KMS-11 (cell line): Measurements from ENCODE around the gene REEP1.

ENCODE experiments used
- H2AFZ ChIP-seq: fragments of 200-600 bp; sonication (generic); 2 replicates; pipeline ENCODE4 v1.6.1; 2016; ENCODE audit warnings: antibody characterized with exemption, mixed run types, low read depth
- H3K27ac ChIP-seq: fragments of 200-600 bp; sonication (generic); 2 replicates; pipeline ENCODE4 v1.6.1; 2016; ENCODE audit warnings: mild to moderate bottlenecking, mixed run types
- H3K27me3 ChIP-seq: fragments of 200-600 bp; sonication (generic); 2 replicates; pipeline ENCODE4 v1.6.1; 2017; ENCODE audit warnings: mild to moderate bottlenecking, low read depth, mixed run types, moderate library complexity; ENCODE audit not compliant: insufficient read depth
- H3K36me3 ChIP-seq: fragments of 200-600 bp; sonication (generic); 2 replicates; pipeline ENCODE4 v1.6.1; 2017; ENCODE audit warnings: mild to moderate bottlenecking, mixed run types; ENCODE audit not compliant: insufficient read depth
- H3K4me1 ChIP-seq: fragments of 200-600 bp; sonication (generic); 2 replicates; pipeline ENCODE4 v1.6.1; 2016; ENCODE audit warnings: mild to moderate bottlenecking, low read depth, mixed run types; ENCODE audit not compliant: poor library complexity, severe bottlenecking
- H3K4me2 ChIP-seq: fragments of 200-600 bp; sonication (generic); 2 replicates; pipeline ENCODE4 v1.7.0; 2016; ENCODE audit warnings: mild to moderate bottlenecking, mixed run types
- H3K4me3 ChIP-seq: fragments of 200-600 bp; sonication (generic); IDR thresholded peaks from 2 replicates; pipeline ENCODE4 v1.6.1; 2017; ENCODE audit warnings: low read depth, low read length, mixed read lengths; ENCODE audit not compliant: insufficient read depth
- H3K79me2 ChIP-seq: fragments of 200-600 bp; sonication (generic); 2 replicates; pipeline ENCODE4 v1.6.1; 2016; ENCODE audit warnings: low read depth, mixed run types; ENCODE audit not compliant: insufficient read depth
- H3K9ac ChIP-seq: fragments of 200-600 bp; sonication (generic); 2 replicates; pipeline ENCODE4 v1.6.1; 2016; ENCODE audit warnings: mild to moderate bottlenecking, mixed run types
- H4K20me1 ChIP-seq: fragments of 200-600 bp; sonication (generic); 2 replicates; pipeline ENCODE4 v1.6.1; 2016; ENCODE audit warnings: mild to moderate bottlenecking, mixed run types; ENCODE audit not compliant: insufficient read depth
- TF ChIP-seq, protein P1 (sequence below): fragments of 200-600 bp; sonication (generic); conservative IDR thresholded peaks from 2 replicates; pipeline ENCODE4 v1.6.1; 2017; ENCODE audit warnings: low read depth, mild to moderate bottlenecking, antibody characterized with exemption, low read length, moderate library complexity, mixed read lengths

The REEP1 gene

DNA sequence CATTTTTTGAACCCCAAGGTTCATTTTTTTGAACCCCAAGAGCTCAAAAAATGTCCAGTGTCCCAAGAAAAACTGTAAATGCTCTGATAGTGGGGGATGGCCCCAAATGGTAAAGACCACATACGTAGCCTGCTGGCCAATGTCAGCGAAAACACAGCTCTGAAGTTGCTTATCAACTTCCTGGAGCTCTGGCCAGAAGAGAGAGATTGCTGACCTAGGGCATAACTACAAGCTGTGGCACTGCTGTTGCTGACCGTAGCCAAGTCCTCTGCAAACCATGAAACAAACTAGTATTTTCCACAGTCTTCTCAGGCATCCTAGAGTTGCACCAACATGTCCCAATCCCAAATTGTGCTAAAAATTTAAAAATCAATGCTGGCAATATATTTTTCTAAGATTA, 50.9 kb downstream of the REEP1 start:
- no peaks in the 10 kb centered on the region for H3K27me3 ChIP-seq
- TF ChIP-seq, protein P1, sequence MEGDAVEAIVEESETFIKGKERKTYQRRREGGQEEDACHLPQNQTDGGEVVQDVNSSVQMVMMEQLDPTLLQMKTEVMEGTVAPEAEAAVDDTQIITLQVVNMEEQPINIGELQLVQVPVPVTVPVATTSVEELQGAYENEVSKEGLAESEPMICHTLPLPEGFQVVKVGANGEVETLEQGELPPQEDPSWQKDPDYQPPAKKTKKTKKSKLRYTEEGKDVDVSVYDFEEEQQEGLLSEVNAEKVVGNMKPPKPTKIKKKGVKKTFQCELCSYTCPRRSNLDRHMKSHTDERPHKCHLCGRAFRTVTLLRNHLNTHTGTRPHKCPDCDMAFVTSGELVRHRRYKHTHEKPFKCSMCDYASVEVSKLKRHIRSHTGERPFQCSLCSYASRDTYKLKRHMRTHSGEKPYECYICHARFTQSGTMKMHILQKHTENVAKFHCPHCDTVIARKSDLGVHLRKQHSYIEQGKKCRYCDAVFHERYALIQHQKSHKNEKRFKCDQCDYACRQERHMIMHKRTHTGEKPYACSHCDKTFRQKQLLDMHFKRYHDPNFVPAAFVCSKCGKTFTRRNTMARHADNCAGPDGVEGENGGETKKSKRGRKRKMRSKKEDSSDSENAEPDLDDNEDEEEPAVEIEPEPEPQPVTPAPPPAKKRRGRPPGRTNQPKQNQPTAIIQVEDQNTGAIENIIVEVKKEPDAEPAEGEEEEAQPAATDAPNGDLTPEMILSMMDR, result no peak

DNA sequence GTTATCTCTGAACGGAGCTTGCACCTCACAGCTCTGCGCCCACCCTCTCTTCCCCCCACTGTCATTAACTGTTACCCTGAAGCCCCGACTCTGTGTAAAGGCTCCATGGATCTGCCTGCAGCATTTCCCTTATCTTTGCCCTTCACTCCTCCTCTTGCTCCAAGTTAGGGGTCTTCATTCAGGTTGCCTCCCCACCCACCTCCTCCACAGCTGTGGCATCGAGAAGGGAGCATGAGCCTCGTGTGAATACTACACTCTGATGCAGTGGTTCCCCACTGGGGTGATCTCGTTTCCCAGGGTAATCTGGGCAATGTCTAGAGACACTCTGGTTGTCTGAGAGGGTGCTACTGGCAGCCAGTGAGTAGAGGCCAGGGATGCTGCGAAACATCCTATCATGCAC, 51.4 kb downstream of the REEP1 start:
- Histone ChIP-seq H3K4me2 (no peak overlapping the region), H3K79me2 (no peaks in the 10 kb centered on the region), H3K27ac (no peak overlapping the region), H3K4me3 (no peak overlapping the region), H3K36me3 (no peaks in the 10 kb centered on the region), H3K9ac (no peak overlapping the region), H3K27me3 (no peaks in the 10 kb centered on the region), H4K20me1 (no peaks in the 10 kb centered on the region), H2AFZ (no peak overlapping the region), H3K4me1 (no peaks in the 10 kb centered on the region)
- TF ChIP-seq, protein P1, result no peak

More for the DNA sequence above, 50.9 kb downstream of the REEP1 start:
- Histone ChIP-seq H3K4me1 (no peaks in the 10 kb centered on the region), H2AFZ (no peak overlapping the region), H3K4me2 (no peak overlapping the region), H3K9ac (no peak overlapping the region), H3K79me2 (no peaks in the 10 kb centered on the region), H3K27ac (no peak overlapping the region), H3K4me3 (no peak overlapping the region), H4K20me1 (no peaks in the 10 kb centered on the region), H3K36me3 (no peaks in the 10 kb centered on the region)

GRCh38 chr2:86285571-86285970, 51.9 kb downstream of the REEP1 start:
- no peaks in the 10 kb centered on the region for H3K4me1 ChIP-seq
- no peaks in the 10 kb centered on the region for H3K27me3 ChIP-seq
- H3K79me2 ChIP-seq, result no peaks in the 10 kb centered on the region
- H3K4me2 ChIP-seq, result no peak overlapping the region
- H2AFZ ChIP-seq, result no peak overlapping the region
- H3K27ac ChIP-seq, result no peak overlapping the region
- H4K20me1 ChIP-seq, result no peaks in the 10 kb centered on the region
- no peak overlapping the region for H3K4me3 ChIP-seq
- no peaks in the 10 kb centered on the region for H3K36me3 ChIP-seq
- H3K9ac ChIP-seq, result no peak overlapping the region
- TF ChIP-seq, protein P1, result no peak

DNA sequence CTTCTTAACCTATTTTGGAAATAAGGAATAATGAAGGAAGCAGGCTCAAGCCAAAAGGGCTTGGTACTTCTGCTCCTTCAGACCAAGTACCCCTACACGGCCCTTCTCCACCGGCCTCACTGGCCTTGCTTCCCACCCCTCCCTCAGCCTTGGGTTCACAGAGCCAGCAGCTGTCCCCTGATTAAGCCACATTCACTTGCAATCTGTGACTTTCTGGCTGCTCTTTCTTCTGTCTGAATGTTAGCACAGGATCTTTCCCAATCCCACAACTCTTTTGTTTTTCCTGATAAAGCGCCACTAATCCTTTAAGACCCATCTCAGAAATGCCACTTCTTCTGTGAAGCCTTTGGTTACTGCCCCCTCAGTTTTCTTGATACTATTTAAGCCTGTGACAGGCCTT, 52.4 kb downstream of the REEP1 start:
- no peaks in the 10 kb centered on the region for H3K27me3 ChIP-seq
- no peak overlapping the region for H2AFZ ChIP-seq
- no peaks in the 10 kb centered on the region for H3K36me3 ChIP-seq
- H4K20me1 ChIP-seq, result no peaks in the 10 kb centered on the region
- no peak overlapping the region for H3K4me2 ChIP-seq
- H3K4me1 ChIP-seq, result no peaks in the 10 kb centered on the region
- H3K4me3 ChIP-seq, result no peak overlapping the region
- H3K9ac ChIP-seq, result no peak overlapping the region
- H3K79me2 ChIP-seq, result no peaks in the 10 kb centered on the region
- no peak overlapping the region for H3K27ac ChIP-seq
- TF ChIP-seq, protein P1, result no peak
